Left ventricle myocardium superior (tissue), 1 donor: ENCODE results near the gene HOGA1. TPM values are rescaled to one million over a fixed set of nuclear protein-coding genes. Genes with fewer than 3 reads are reported as not detected.
A peak's percentile ranks its signal among the peaks of the same experiment; 100 is the strongest.
"Not testable (repeated sequence)": the region's sequence is repeated elsewhere in the genome, so short reads cannot be mapped to it uniquely, and the experiment has no call there.

Experiments used
- ATAC-seq: fragments of 200-7000 bp; cut with Tn5 transposase; one replicate; pipeline ENCODE4 v1.9.1; 2020; ENCODE audit warnings: mild to moderate bottlenecking, moderate library complexity
- DNase-seq: peaks from one replicate; pipeline ENCODE4 v3.0.0-alpha.2; 2020
- intact Hi-C: fragments of 100-400 bp; cut with micrococcal nuclease; formaldehyde crosslinking; loops from one replicate; pipeline ENCODE4 v1.11.0; 2022
- total RNA-seq: library from RNA; stranded (reverse); fragmentation: NEBNext Ultra II Directional; extraction: Animal tissue kit (Norgen Biotek cat#: 25700); gene quantifications from one replicate; pipeline ENCODE4 v1.2.1, GENCODE V29; 2021
- donor health status: DM: no; HTN: yes; CAD: no; lungs with severe emphysema.

HOGA1 gene
- total RNA-seq, 1 donor from 2014 or later = 11.9 TPM

GRCh38 chr10:97639090-97639489 is 54.9 kb downstream of the HOGA1 start:
- DNase-seq, ATAC-seq, intact Hi-C loops: not testable (repeated sequence)

DNA sequence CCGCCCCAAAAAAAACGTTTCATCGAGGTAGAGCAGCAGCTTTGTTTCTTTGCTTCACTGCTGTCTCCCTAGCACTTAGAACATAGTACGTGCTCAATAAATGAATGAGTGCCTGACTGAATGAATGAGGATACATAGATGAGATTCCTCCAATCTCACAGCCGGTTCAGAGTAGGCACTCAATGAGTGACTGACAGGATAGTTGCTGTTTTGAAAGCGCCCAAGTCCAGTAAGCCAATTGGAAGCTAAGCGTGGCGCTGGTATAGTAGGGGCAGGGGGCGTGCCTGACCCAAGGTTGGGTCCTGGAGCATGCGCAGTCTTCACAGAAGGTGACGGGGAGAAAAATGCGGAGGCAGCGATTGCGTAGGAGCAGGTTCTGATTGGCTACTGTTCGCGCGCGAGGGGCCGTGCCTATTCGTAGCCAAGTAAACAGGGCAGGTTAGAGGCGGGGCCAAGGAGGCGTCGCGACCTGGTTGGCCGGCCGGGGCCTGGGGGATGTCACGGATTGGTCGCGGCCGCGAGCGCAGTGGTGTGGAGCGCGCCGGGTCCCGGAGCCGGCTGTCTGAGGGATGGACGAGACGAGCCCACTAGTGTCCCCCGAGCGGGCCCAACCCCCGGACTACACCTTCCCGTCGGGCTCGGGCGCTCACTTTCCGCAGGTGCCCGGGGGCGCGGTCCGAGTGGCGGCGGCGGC is 56.1 kb downstream of the HOGA1 start, which contains the start of gene PI4K2A:
Gene PI4K2A, plus strand, starts transcription at position 498 of the 694 bp plus-strand sequence. Its CDS starts 72 bp downstream, at position 570.
- intact Hi-C loops = no loop called here
- peak; percentile 99 for ATAC-seq
- peak; percentile 99 for DNase-seq

DNA sequence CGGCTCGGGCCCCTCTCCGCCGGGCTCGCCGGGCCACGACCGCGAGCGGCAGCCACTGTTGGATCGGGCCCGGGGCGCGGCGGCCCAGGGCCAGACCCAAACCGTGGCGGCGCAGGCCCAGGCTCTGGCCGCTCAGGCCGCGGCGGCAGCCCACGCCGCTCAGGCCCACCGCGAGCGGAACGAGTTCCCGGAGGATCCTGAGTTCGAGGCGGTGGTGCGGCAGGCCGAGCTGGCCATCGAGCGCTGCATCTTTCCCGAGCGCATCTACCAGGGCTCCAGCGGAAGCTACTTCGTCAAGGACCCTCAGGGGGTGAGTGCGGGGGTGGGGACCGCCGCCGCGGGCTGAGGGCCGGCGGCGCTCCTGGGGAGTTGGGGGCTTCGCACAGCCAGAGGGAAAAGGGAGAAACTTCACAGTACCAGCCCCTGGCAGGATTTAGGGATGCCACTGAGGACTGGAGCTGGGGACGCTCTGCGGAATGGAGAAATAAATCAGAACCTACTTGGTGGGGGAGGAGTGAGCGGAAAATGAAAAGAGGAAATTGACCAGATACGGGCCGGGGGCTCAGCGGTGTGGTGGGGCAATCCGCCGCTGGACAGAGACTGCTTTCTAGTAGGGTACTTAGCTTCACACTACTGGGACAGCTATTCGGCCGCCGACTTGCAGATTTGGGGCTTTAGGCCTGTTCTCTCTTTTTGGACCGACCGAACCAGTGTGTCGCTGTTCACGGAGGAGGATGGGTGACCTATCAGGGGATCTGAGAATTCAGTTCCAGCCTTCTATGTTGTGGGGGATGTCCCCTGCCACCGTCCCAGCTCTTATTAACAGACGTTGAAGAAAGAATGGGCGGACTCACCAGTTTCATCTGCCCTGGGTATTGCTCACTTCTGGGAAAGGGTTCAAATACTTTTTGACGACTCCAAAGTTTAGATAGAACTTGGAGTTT is 57.0 kb downstream of the HOGA1 start:
- peak; percentile 58 for ATAC-seq
- intact Hi-C loops = no loop called here

GRCh38 chr10:97642471-97643159 is 58.4 kb downstream of the HOGA1 start:
- intact Hi-C loops, ATAC-seq, DNase-seq: not testable (repeated sequence)

More for the DNA sequence above, 57.0 kb downstream of the HOGA1 start:
- peak; percentile 42 for DNase-seq

DNA sequence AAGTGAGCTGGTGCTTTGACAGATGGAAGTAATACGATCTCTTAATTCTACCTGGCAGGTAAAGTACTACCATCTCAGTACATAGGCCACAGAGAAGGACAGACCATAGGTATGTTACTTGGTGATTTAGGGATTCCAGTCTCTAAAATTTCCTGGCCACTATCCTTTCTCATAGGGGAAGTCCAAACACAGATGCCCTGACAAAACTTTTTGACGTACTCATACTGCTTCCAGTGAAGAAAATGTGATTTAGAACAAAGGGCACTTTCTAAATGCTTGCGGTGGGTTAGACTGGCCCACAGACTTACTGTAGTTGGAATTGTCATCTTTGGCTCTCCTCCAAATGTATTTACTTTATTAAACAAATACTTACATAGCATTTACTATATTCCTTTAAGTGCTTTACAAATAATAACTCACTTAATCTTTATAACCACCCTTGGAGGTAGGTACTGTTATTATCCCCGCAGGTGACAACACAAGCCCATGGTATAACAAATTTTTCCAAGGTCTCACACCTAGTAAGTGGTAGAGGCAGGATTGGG is 59.3 kb downstream of the HOGA1 start:
- ATAC-seq (no peak), DNase-seq (no peak)
- intact Hi-C loops = no loop called here

DNA sequence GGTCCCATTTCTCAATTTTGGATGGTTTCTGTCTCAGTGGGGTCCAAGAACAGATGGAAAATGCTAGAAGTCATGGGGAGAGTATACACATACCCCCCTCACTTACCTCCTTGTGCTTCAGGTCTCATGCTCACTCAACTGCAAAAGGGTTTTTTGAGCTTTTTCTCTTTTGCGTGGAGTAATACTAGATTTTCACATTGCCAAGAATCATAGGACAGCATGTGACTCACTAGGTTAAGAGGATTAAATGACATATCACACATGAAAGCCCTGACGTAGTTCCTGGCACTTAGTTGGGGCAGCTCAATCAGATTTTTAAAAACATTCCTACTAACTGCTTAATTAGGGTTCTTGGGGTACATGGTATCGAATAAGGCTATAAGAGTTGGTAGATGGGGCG is 60.7 kb downstream of the HOGA1 start:
- no peak for DNase-seq
- intact Hi-C loops = no loop called here

DNA sequence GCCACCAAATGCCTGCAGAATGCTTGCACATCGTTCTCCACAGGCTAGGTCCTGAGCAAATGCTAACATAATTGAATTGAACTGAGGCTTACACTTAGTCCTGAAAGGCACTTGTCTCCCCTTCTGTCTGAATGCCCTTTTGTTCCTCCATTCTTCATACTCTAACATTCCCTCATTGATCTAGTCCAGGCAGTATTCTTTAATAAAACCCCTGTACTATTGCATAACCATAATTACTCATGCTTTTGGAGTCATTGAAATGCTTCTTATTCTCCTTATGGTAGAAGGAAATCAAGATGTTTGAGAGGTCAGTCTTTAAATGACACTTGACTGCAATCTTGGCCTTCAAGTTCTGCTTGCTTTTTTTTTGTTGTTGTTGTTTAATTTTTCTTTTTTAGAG is 63.4 kb downstream of the HOGA1 start:
- intact Hi-C loops = no loop called here
- DNase-seq = no peak
- no peak for ATAC-seq

More for the DNA sequence above, 60.7 kb downstream of the HOGA1 start:
- ATAC-seq = no peak

DNA sequence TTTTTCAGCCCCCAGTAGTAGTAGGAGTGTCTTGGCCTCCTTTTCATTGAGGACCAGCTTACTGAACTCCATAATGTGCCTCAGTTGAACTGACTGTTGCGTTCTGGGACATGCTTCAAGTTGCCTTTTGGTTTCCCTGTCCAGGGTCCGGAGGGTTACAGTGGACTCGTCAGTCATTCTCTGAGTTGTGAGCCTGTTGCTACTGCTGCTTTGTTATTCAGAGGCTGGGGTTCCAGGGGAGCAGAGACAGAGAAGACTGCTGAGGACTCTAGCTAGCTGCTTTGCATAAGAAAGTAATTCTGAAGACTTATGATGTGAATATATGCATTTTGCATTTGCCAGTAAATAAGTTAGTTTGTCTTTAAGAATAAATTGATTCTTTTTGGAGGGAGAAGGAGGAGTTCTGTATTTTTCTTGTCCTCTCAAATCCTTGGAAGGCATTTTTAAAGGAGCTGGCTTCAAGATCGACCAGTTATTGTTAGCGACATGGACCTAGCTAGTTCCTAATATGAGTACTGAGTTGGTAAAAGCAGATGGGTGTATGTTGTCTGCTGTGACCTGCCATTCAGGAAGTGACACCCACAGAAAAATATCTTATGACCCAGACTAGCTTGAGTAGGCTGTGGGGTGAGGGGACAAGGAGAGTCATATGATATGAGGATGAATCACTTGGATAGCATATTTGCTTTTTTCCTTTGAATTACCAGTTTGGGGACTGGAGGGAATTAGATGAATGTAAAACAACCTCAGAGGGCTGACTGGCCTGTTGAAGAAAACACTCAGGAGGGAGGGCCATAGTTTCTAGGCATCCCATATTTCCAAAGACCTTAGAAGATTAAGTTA is 64.6 kb downstream of the HOGA1 start:
- intact Hi-C loops = no loop called here
- DNase-seq = no peak
- peak; percentile 82 for ATAC-seq

- ATAC-seq, intact Hi-C loops, DNase-seq: not testable (repeated sequence)
Observed at GRCh38 chr10:97649405-97649750, 65.2 kb downstream of the HOGA1 start.

DNA sequence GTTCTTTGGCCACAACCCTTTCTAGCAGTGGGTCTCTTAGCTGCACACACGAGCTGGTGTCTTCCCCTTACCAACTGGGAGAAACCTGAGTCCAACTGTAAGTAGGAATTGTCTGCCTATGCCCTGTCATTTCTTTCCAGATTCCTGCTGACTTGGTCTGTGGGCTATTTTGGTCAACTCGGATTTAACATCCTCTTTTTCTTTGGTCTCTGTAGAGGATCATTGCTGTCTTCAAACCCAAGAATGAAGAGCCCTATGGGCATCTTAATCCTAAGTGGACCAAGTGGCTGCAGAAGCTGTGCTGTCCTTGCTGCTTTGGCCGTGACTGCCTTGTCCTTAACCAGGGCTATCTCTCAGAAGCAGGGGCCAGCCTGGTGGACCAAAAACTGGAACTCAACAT is 66.5 kb downstream of the HOGA1 start:
- intact Hi-C loops = no loop called here
- DNase-seq (no peak), ATAC-seq (no peak)

GRCh38 chr10:97651773-97652172 is 67.6 kb downstream of the HOGA1 start:
- intact Hi-C loops = no loop called here
- no peak for ATAC-seq
- DNase-seq = no peak

GRCh38 chr10:97656777-97657176 is 72.6 kb downstream of the HOGA1 start:
- intact Hi-C loops = no loop called here
- no peak for ATAC-seq

DNA sequence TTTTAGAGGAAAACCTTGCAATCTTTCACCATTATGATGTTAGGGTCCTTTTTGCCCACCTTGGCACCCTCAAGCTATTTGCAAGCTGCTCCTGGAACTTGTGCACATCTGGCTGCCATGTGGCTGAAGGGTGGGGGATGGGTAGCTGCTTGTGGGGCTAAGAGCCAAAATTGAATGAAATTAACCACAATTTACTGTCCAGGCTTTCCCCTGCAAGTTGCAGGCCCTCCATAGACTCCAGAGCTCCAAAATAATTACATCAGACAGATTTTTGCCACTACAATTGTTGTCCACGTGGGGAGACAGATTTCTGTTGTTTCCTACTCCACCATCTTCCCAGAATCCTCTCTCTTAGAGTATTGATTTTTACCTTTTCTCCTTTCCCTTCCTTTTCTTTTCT is 75.4 kb downstream of the HOGA1 start:
- intact Hi-C loops = no loop called here

More at GRCh38 chr10:97656777-97657176, 72.6 kb downstream of the HOGA1 start:
- DNase-seq = no peak

More for the DNA sequence above, 75.4 kb downstream of the HOGA1 start:
- DNase-seq = no peak
- no peak for ATAC-seq

Other genes with a start within 250 kb of the HOGA1 start
- gene FRAT2, start 249.7 kb upstream of the HOGA1 start, total RNA-seq = 9.0 TPM
- 11.6 TPM for gene RRP12, start 183.0 kb upstream of the HOGA1 start, total RNA-seq
- 234 TPM for gene PGAM1, start 158.2 kb upstream of the HOGA1 start, total RNA-seq
- gene EXOSC1, start 138.4 kb upstream of the HOGA1 start, total RNA-seq = 14.7 TPM
- 22.2 TPM for gene ZDHHC16, start 138.2 kb upstream of the HOGA1 start, total RNA-seq
- gene MMS19, start 86.0 kb upstream of the HOGA1 start, total RNA-seq = 38.4 TPM
- gene UBTD1, start 85.5 kb upstream of the HOGA1 start, total RNA-seq = 28.1 TPM
- gene ANKRD2, start 11.6 kb upstream of the HOGA1 start, total RNA-seq = 318 TPM
- gene C10orf62, start 5.3 kb downstream of the HOGA1 start, total RNA-seq = 0.35 TPM
- gene MORN4, start 49.1 kb downstream of the HOGA1 start, total RNA-seq = 8.7 TPM
- 10.2 TPM for gene PI4K2A, start 56.3 kb downstream of the HOGA1 start, total RNA-seq
- gene AVPI1, start 102.9 kb downstream of the HOGA1 start, total RNA-seq = 8.9 TPM
- 7.1 TPM for gene MARVELD1, start 129.3 kb downstream of the HOGA1 start, total RNA-seq
- 13.7 TPM for gene ZFYVE27, start 152.7 kb downstream of the HOGA1 start, total RNA-seq
- gene SFRP5, start 187.6 kb downstream of the HOGA1 start, total RNA-seq = 1.3 TPM